Caco-2 (cell line): ENCODE measurements around the gene BDKRB2. TPM values are rescaled to one million over a fixed set of nuclear protein-coding genes. Genes with fewer than 3 reads are reported as not detected.
A peak's percentile ranks its signal among the peaks of the same experiment; 100 is the strongest.

ENCODE experiments used
- BruUV-seq: library from RNA; stranded (reverse); fragments of 400-500 nt; replicated peaks from 2 replicates; lab custom pipeline; 2021; lab: Mats Ljungman, UMichigan
- CTCF ChIA-PET: fragments of 300-600 bp; sonication (Branson Sonifier 250); formaldehyde crosslinking; loops from one replicate; lab custom pipeline; 2022; ENCODE audit warnings: antibody characterized with exemption; lab: Charles Lee
- POLR2A ChIA-PET: fragments of 300-600 bp; sonication (Branson Sonifier 250); formaldehyde crosslinking; loops from one replicate; lab custom pipeline; 2022; ENCODE audit warnings: antibody characterized with exemption; lab: Charles Lee
- DNase-seq, 2 experiments: peaks; one replicate each; pipeline versions ENCODE4 v3.0.0 to v3.0.0-alpha.2; 2020 to 2022
- H3K27me3 ChIP-seq: replicated peaks from 2 replicates; pipeline ENCODE4 v1.6.0; 2011; ENCODE audit warnings: low read length; ENCODE audit not compliant: control insufficient read depth, insufficient read depth
- H3K36me3 ChIP-seq: 2 replicates; pipeline ENCODE4 v1.5.1; 2011; ENCODE audit warnings: low read length; ENCODE audit not compliant: control insufficient read depth, insufficient read depth
- H3K4me1 ChIP-seq: fragments of 250-450 bp; sonication (Bioruptor Pico); 2 replicates; pipeline ENCODE4 v1.5.1; 2020; ENCODE audit warnings: mild to moderate bottlenecking
- H3K4me3 ChIP-seq: 2 replicates; pipeline ENCODE4 v1.5.1; 2011; ENCODE audit warnings: low read depth, mild to moderate bottlenecking, control low read depth, low read length
- H3K9me3 ChIP-seq: fragments of 250-450 bp; sonication (Bioruptor Pico); 2 replicates; pipeline ENCODE4 v1.5.1; 2020; ENCODE audit warnings: mild to moderate bottlenecking, moderate library complexity
- H3K27ac Mint-ChIP-seq: one replicate; pipeline ENCODE4 v1.8.0; 2022; ENCODE audit warnings: mixed read lengths; ENCODE audit not compliant: unreplicated experiment
- H3K27me3 Mint-ChIP-seq: one replicate; pipeline ENCODE4 v1.8.0; 2022; ENCODE audit warnings: mixed read lengths; ENCODE audit not compliant: insufficient read depth, unreplicated experiment
- H3K36me3 Mint-ChIP-seq: one replicate; pipeline ENCODE4 v1.8.0; 2022; ENCODE audit warnings: mild to moderate bottlenecking, mixed read lengths; ENCODE audit not compliant: insufficient read depth, unreplicated experiment
- H3K4me1 Mint-ChIP-seq: one replicate; pipeline ENCODE4 v1.8.0; 2022; ENCODE audit warnings: low read depth, mixed read lengths; ENCODE audit not compliant: unreplicated experiment
- H3K4me3 Mint-ChIP-seq: one replicate; pipeline ENCODE4 v1.8.0; 2022; ENCODE audit warnings: mild to moderate bottlenecking, moderate library complexity, mixed read lengths; ENCODE audit not compliant: unreplicated experiment
- H3K9me3 Mint-ChIP-seq: one replicate; pipeline ENCODE4 v1.8.0; 2022; ENCODE audit warnings: mixed read lengths; ENCODE audit not compliant: unreplicated experiment
- intact Hi-C: fragments of 100-400 bp; cut with micrococcal nuclease; formaldehyde crosslinking; loops from one replicate; pipeline ENCODE4 v1.10.0; 2022; ENCODE audit not compliant: unreplicated experiment
- total RNA-seq: library from RNA; stranded (reverse); gene quantifications from 2 replicates; pipeline ENCODE4 v1.2.3, GENCODE V29; 2022
- TF ChIP-seq, protein P1 (sequence below), 2 experiments: fragments of 200-600 bp in 1 of 2; IDR thresholded peaks; 1 replicate in 1 of 2; 2 replicates in 1 of 2; pipeline versions ENCODE4 v1.5.1 to v1.8.0; 2011 to 2022; ENCODE audit warnings: antibody characterized with exemption in 1 of 2, control low read depth in 1 of 2, inconsistent platforms in 1 of 2, low read depth in 1 of 2, low read length in 1 of 2, mild to moderate bottlenecking in 1 of 2, moderate library complexity in 1 of 2; ENCODE audit not compliant: insufficient read depth in 1 of 2, severe bottlenecking in 1 of 2, unreplicated experiment in 1 of 2

Gene BDKRB2
- total RNA-seq, 1 experiment from 2014 or later: 2.0 TPM

DNA sequence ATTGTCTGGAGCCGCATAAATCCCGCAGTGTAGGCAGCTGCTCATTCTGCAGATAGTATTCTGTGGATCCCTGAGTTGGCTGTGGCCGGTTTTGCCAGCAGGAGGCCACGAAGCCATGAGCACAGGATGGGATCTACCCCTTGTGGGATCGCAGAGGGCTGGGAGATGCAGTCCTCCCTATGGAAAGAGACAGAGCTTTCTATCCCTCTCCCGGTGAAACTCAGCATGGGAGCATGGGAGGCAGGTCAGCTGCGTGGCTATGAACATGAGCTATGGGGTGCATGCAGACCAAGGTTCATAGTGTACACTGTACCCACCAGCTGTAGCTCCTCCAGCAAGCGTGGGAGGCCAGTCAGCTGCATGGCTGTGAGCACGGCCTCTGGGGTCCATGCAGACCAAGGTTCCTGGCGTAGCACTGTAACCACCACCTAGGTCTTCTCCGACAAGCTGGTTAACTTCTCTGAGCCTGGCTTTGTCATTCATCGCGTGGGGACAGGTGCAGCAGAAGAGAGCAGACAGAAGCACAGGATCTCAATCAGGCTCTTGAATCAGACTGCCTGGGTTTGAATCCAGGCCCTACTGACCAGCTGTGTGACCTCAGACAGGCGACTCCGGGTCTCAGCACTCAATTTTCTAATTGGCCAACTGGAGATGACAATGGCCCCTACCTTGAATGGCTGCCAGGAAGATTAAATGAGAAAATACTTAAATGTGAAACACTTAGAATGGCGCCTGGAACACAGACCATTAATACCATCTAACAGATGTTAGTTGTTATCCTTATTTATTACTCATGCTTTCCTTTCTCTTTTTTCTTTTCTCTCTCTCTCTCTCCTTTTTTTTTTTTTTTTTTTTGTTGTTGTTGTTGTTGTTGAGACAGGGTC lies 57.4 kb downstream of the BDKRB2 start:
- CTCF ChIA-PET: interaction anchor here (0.6 to 1.8 kb wide), 3 partner anchors 58 to 161 kb away, joined by 3 to 12 read pairs (median 6); partner anchors contain the start of gene BDKRB2
- Histone ChIP-seq H3K9me3 (no peaks in the 10 kb centered on the region; the same call in 1 of the 2 replicates), H3K36me3 (no peaks in the 10 kb centered on the region), H3K4me1 (0 out of 2 replicates have a peak, but pooled peaks cover 6% of the 10 kb centered on the region), H3K4me3 (no peak overlapping the region), H3K27me3 (no peaks in the 10 kb centered on the region)
- POLR2A ChIA-PET: no interaction called here
- Mint-ChIP-seq H3K36me3 (no peaks in the 10 kb centered on the region), H3K4me3 (no peak overlapping the region), H3K4me1 (peaks cover 15% of the 10 kb centered on the region), H3K9me3 (no peaks in the 10 kb centered on the region), H3K27me3 (no peaks in the 10 kb centered on the region), H3K27ac (no peak overlapping the region)
- intact Hi-C loops: no loop called here
- no peak for DNase-seq
- TF ChIP-seq, protein P1, sequence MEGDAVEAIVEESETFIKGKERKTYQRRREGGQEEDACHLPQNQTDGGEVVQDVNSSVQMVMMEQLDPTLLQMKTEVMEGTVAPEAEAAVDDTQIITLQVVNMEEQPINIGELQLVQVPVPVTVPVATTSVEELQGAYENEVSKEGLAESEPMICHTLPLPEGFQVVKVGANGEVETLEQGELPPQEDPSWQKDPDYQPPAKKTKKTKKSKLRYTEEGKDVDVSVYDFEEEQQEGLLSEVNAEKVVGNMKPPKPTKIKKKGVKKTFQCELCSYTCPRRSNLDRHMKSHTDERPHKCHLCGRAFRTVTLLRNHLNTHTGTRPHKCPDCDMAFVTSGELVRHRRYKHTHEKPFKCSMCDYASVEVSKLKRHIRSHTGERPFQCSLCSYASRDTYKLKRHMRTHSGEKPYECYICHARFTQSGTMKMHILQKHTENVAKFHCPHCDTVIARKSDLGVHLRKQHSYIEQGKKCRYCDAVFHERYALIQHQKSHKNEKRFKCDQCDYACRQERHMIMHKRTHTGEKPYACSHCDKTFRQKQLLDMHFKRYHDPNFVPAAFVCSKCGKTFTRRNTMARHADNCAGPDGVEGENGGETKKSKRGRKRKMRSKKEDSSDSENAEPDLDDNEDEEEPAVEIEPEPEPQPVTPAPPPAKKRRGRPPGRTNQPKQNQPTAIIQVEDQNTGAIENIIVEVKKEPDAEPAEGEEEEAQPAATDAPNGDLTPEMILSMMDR (IDR thresholded peaks at IDR 0.05; ENCODE audit: insufficient read depth in 1 of 2, low read depth in 1 of 2, low read length in 1 of 2, severe bottlenecking in 1 of 2, unreplicated experiment in 1 of 2): peak in 1 of 2 experiments; percentile 20
- BruUV-seq: no TSS peak

DNA sequence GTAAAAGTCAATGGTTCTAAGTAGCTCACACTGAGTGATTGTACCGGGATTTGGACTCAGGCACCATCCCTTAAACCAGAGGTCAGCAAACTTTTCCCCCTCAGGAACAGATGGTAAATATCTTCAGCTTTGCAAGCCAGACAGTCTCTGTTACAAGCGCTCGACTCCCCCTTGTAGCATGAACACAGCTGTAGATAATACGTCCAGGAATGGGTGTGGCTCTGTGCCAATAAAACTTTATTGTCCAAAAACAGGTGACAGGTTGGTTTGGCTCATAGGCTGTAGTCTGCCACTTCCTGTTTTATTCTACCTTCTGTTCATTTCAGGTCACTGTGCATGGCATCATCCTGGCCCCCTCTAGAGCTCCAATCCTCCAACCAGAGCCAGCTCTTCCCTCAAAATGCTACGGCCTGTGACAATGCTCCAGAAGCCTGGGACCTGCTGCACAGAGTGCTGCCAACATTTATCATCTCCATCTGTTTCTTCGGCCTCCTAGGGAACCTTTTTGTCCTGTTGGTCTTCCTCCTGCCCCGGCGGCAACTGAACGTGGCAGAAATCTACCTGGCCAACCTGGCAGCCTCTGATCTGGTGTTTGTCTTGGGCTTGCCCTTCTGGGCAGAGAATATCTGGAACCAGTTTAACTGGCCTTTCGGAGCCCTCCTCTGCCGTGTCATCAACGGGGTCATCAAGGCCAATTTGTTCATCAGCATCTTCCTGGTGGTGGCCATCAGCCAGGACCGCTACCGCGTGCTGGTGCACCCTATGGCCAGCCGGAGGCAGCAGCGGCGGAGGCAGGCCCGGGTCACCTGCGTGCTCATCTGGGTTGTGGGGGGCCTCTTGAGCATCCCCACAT lies 58.9 kb downstream of the BDKRB2 start:
- TF ChIP-seq, protein P1 (IDR thresholded peaks at IDR 0.05; ENCODE audit: insufficient read depth in 1 of 2, low read depth in 1 of 2, low read length in 1 of 2, severe bottlenecking in 1 of 2, unreplicated experiment in 1 of 2): no peak
- DNase-seq: no peak
- ChIA-PET POLR2A (no interaction called here), CTCF (interaction anchor here (0.5 to 1.0 kb wide), 2 partner anchors 21 to 168 kb away, joined by 3 read pairs; no protein-coding TSS in a partner anchor)
- no peak overlapping the region for H3K4me3 ChIP-seq
- H3K9me3 Mint-ChIP-seq: no peaks in the 10 kb centered on the region
- H3K27me3 Mint-ChIP-seq: no peaks in the 10 kb centered on the region
- H3K4me1 ChIP-seq: 0 out of 2 replicates have a peak, but pooled peaks cover 8% of the 10 kb centered on the region
- H3K4me3 Mint-ChIP-seq: no peak overlapping the region
- no peaks in the 10 kb centered on the region for H3K36me3 Mint-ChIP-seq
- H3K36me3 ChIP-seq: no peaks in the 10 kb centered on the region
- no peaks in the 10 kb centered on the region; the same call in 1 of the 2 replicates for H3K9me3 ChIP-seq
- H3K4me1 Mint-ChIP-seq: peaks cover 18% of the 10 kb centered on the region
- H3K27me3 ChIP-seq: no peaks in the 10 kb centered on the region
- no peak overlapping the region for H3K27ac Mint-ChIP-seq
- no TSS peak for BruUV-seq
- intact Hi-C loops: no loop called here

DNA sequence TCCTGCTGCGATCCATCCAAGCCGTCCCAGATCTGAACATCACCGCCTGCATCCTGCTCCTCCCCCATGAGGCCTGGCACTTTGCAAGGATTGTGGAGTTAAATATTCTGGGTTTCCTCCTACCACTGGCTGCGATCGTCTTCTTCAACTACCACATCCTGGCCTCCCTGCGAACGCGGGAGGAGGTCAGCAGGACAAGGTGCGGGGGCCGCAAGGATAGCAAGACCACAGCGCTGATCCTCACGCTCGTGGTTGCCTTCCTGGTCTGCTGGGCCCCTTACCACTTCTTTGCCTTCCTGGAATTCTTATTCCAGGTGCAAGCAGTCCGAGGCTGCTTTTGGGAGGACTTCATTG lies 59.5 kb downstream of the BDKRB2 start:
- Histone ChIP-seq H3K36me3 (no peaks in the 10 kb centered on the region), H3K4me1 (0 out of 2 replicates have a peak, but pooled peaks cover 11% of the 10 kb centered on the region), H3K27me3 (no peaks in the 10 kb centered on the region), H3K4me3 (no peak overlapping the region), H3K9me3 (no peaks in the 10 kb centered on the region; the same call in 1 of the 2 replicates)
- POLR2A ChIA-PET: no interaction called here
- no peak for DNase-seq
- no TSS peak for BruUV-seq
- Mint-ChIP-seq H3K9me3 (no peaks in the 10 kb centered on the region), H3K27me3 (no peaks in the 10 kb centered on the region), H3K4me1 (peaks cover 18% of the 10 kb centered on the region), H3K36me3 (no peaks in the 10 kb centered on the region), H3K4me3 (no peak overlapping the region), H3K27ac (no peak overlapping the region)
- TF ChIP-seq, protein P1 (IDR thresholded peaks at IDR 0.05; ENCODE audit: insufficient read depth in 1 of 2, low read depth in 1 of 2, low read length in 1 of 2, severe bottlenecking in 1 of 2, unreplicated experiment in 1 of 2): no peak
- CTCF ChIA-PET: interaction anchor here (1.0 kb wide), 1 partner anchor 168 kb away, joined by 3 read pairs; no protein-coding TSS in a partner anchor
- intact Hi-C loops: no loop called here
